ENCODE results near the gene ADPGK.

GRCh38 chr15:72706266-72706665 is 77.3 kb downstream of the ADPGK start:
- no peak for TF ChIP-seq ZNF274 (IDR thresholded peaks at IDR 0.05; ENCODE audit: low read depth, low read length)
- TF ChIP-seq YY1 (IDR thresholded peaks at IDR 0.05; ENCODE audit: insufficient read depth, insufficient read length): no peak
- TF ChIP-seq SUZ12 (IDR thresholded peaks at IDR 0.05; ENCODE audit: extremely low read depth, insufficient read depth, insufficient read length): no peak
